ENCODE measurements around the gene MYCN.

Gene MYCN

GRCh38 chr2:15969214-15969613 lies 28.9 kb downstream of the MYCN start:
- no peak overlapping the region for H3K4me2 ChIP-seq (ENCODE audit: low read length)

DNA sequence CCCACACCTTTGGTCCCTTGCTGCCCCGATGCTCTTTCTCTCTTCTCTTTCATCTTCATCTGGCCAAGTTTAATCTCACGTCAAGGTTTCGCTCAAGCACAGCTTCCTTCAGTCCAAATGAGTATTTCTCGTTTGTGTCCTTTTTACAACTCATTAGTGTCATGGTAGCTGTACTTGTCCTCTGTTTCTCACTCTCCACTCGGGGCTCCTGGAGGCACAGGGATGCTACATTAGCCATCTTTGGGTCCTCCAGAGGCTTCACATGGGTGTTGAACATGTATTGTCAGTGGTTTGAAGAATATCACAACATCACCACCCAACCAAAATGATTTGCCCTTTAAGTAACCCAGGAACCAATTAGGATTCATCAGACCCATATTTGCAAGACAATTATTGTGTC lies 30.4 kb downstream of the MYCN start:
- Histone ChIP-seq H3K4me3 (ENCODE audit: low read length) (no peak overlapping the region), H3K4me1 (ENCODE audit: control insufficient read depth, insufficient read depth, low read length) (no peaks in the 10 kb centered on the region), H3K4me2 (ENCODE audit: low read length) (no peak overlapping the region), H3K9me3 (replicated peaks; ENCODE audit: low read length) (no peaks in the 10 kb centered on the region), H3K36me3 (ENCODE audit: insufficient read depth, low read length) (no peaks in the 10 kb centered on the region), H3K9ac (ENCODE audit: low read depth, low read length) (no peak overlapping the region), H3K27me3 (ENCODE audit: control insufficient read depth, insufficient read depth, low read length) (no peaks in the 10 kb centered on the region)

More at GRCh38 chr2:15969214-15969613, 28.9 kb downstream of the MYCN start:
- Histone ChIP-seq H3K4me1 (ENCODE audit: control insufficient read depth, insufficient read depth, low read length) (no peaks in the 10 kb centered on the region), H3K4me3 (ENCODE audit: low read length) (no peak overlapping the region), H3K9me3 (replicated peaks; ENCODE audit: low read length) (no peaks in the 10 kb centered on the region), H3K9ac (ENCODE audit: low read depth, low read length) (no peak overlapping the region), H3K36me3 (ENCODE audit: insufficient read depth, low read length) (no peaks in the 10 kb centered on the region), H3K27me3 (ENCODE audit: control insufficient read depth, insufficient read depth, low read length) (no peaks in the 10 kb centered on the region)

- Histone ChIP-seq H3K36me3 (ENCODE audit: insufficient read depth, low read length) (no peaks in the 10 kb centered on the region), H3K9me3 (replicated peaks; ENCODE audit: low read length) (no peaks in the 10 kb centered on the region), H3K4me1 (ENCODE audit: control insufficient read depth, insufficient read depth, low read length) (no peaks in the 10 kb centered on the region), H3K4me2 (ENCODE audit: low read length) (no peak overlapping the region), H3K9ac (ENCODE audit: low read depth, low read length) (no peak overlapping the region), H3K27me3 (ENCODE audit: control insufficient read depth, insufficient read depth, low read length) (no peaks in the 10 kb centered on the region), H3K4me3 (ENCODE audit: low read length) (no peak overlapping the region)
Observed at GRCh38 chr2:15971351-15971750, 31.0 kb downstream of the MYCN start.

DNA sequence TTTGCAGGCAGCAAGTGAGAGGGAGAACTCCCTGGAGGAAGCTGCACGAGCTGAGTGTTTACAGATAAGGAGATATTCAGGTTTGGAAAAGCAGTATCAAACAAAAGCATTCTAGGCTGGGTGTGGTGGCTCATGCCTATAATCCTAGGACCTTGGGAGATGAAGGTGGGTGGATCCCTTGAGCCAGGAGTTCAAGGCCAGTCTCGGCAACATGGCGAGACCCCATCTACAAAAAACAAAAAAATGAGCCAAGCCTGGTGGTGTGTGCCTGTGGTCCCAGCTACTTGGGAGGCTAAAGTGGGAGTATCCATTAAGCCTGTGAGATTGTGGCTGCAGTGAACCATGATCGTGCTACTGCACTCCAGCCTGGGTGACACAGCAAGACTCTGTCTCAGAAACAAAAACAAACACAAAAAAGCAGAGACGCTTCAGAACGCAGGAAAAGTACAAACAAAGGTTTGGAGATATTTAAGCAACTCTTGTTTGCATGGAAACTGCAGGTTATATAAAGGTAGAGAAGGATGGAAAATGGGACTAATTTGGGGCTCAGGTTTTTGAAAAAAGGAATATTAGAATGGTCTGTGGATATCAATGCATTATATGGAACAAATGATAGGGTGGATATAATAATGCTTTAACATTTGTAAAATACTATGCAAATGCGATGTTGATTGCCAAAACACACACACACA lies 31.6 kb downstream of the MYCN start:
- no peaks in the 10 kb centered on the region for H3K27me3 ChIP-seq (ENCODE audit: control insufficient read depth, insufficient read depth, low read length)
- no peaks in the 10 kb centered on the region for H3K4me1 ChIP-seq (ENCODE audit: control insufficient read depth, insufficient read depth, low read length)

DNA sequence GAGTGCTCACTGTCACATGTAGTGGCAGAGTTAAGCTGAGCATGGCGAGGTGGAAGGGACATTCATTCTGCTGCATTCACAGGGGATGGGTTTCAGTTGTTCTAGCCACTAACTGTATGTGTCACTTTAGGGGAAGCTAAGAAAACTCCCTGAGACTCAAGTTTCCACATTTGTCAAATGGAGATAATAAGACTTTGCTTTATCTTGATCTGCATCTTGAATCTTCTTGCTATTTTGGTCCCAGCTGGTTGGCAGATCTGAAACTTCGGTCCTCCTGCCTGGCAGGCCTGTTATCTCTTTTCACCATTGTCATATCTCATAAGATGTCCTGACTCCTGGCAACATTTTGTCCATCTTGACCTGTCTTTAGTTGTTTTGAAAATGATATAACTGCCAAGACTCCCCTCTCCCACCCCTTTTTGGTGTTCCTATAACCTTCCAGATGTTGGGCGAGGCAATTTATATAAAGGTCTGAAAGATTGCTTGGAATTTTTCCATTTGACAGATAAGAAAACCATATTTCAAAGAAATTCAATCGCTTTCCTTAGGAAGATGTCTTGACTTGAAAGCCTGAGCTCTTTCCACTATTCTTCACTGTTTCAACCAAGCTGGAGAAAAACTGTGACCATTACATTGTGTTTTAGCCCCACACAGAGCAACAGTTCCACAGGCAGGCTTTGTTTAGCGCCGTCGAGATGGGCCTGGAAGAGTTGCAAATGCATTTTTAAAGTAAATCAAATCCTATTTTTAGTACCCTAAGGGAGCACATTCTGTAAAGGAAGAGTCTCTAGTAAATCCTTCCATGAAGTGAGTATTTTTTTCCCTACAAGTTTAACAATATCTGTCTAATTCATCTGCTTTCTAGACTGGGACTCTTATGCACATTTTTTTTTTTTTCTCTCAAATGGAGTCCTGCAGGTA lies 33.4 kb downstream of the MYCN start:
- H3K9ac ChIP-seq (ENCODE audit: low read depth, low read length) = no peak overlapping the region
- no peaks in the 10 kb centered on the region for H3K4me1 ChIP-seq (ENCODE audit: control insufficient read depth, insufficient read depth, low read length)
- no peaks in the 10 kb centered on the region for H3K36me3 ChIP-seq (ENCODE audit: insufficient read depth, low read length)
- H3K4me2 ChIP-seq (ENCODE audit: low read length) = no peak overlapping the region
- no peaks in the 10 kb centered on the region for H3K9me3 ChIP-seq (replicated peaks; ENCODE audit: low read length)
- H3K27me3 ChIP-seq (ENCODE audit: control insufficient read depth, insufficient read depth, low read length) = no peaks in the 10 kb centered on the region
- no peak overlapping the region for H3K4me3 ChIP-seq (ENCODE audit: low read length)

More for the DNA sequence above, 31.6 kb downstream of the MYCN start:
- no peak overlapping the region for H3K4me3 ChIP-seq (ENCODE audit: low read length)
- no peaks in the 10 kb centered on the region for H3K9me3 ChIP-seq (replicated peaks; ENCODE audit: low read length)
- no peaks in the 10 kb centered on the region for H3K36me3 ChIP-seq (ENCODE audit: insufficient read depth, low read length)
- H3K9ac ChIP-seq (ENCODE audit: low read depth, low read length) = no peak overlapping the region
- no peak overlapping the region for H3K4me2 ChIP-seq (ENCODE audit: low read length)

- no peak overlapping the region for H3K4me3 ChIP-seq (ENCODE audit: low read length)
- no peaks in the 10 kb centered on the region for H3K4me1 ChIP-seq (ENCODE audit: control insufficient read depth, insufficient read depth, low read length)
- no peaks in the 10 kb centered on the region for H3K9me3 ChIP-seq (replicated peaks; ENCODE audit: low read length)
- H3K36me3 ChIP-seq (ENCODE audit: insufficient read depth, low read length) = no peaks in the 10 kb centered on the region
- H3K9ac ChIP-seq (ENCODE audit: low read depth, low read length) = no peak overlapping the region
- H3K27me3 ChIP-seq (ENCODE audit: control insufficient read depth, insufficient read depth, low read length) = no peaks in the 10 kb centered on the region
- H3K4me2 ChIP-seq (ENCODE audit: low read length) = no peak overlapping the region
Observed at GRCh38 chr2:15974565-15975260, 34.4 kb downstream of the MYCN start.

DNA sequence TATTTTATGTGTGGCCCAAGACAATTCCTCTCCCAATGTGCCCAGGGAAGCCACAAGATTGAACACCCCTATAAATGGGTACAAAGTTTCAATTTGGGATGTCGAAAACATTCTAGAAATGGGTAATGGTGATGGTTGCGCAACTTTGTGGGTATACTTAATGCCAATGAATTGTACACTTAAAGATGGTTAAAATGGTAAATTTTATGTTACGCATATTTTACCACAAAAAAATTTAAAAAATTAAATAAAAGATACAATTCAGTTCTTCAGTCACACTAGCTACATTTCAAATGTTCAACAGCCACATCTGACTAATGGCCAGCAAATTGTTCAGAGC lies 34.9 kb downstream of the MYCN start:
- no peaks in the 10 kb centered on the region for H3K4me1 ChIP-seq (ENCODE audit: control insufficient read depth, insufficient read depth, low read length)

DNA sequence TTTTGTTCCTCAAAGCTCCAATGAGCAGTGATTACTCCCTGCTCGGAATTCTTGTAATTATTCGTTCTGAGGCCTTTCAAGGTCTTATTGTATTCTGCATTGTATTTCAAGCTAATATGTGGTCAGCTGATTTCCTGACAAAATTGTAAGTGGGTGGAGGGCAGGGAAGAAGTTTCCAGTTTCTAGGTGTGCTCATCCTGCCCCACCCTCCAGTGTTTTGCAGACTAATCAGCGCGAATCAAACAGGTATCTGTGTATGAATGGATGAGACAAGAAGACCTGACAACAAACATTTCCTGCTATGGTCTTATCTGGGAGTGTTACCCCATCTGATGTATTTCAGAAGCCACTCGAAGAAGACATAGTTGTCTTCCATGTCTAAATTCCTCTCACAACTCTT lies 35.3 kb downstream of the MYCN start:
- H3K27me3 ChIP-seq (ENCODE audit: control insufficient read depth, insufficient read depth, low read length) = no peaks in the 10 kb centered on the region
- no peaks in the 10 kb centered on the region for H3K9me3 ChIP-seq (replicated peaks; ENCODE audit: low read length)
- no peaks in the 10 kb centered on the region for H3K4me1 ChIP-seq (ENCODE audit: control insufficient read depth, insufficient read depth, low read length)
- no peak overlapping the region for H3K9ac ChIP-seq (ENCODE audit: low read depth, low read length)
- no peak overlapping the region for H3K4me3 ChIP-seq (ENCODE audit: low read length)
- H3K36me3 ChIP-seq (ENCODE audit: insufficient read depth, low read length) = no peaks in the 10 kb centered on the region
- no peak overlapping the region for H3K4me2 ChIP-seq (ENCODE audit: low read length)

More for the DNA sequence above, 34.9 kb downstream of the MYCN start:
- Histone ChIP-seq H3K9ac (ENCODE audit: low read depth, low read length) (no peak overlapping the region), H3K27me3 (ENCODE audit: control insufficient read depth, insufficient read depth, low read length) (no peaks in the 10 kb centered on the region), H3K4me3 (ENCODE audit: low read length) (no peak overlapping the region), H3K4me2 (ENCODE audit: low read length) (no peak overlapping the region), H3K9me3 (replicated peaks; ENCODE audit: low read length) (no peaks in the 10 kb centered on the region), H3K36me3 (ENCODE audit: insufficient read depth, low read length) (no peaks in the 10 kb centered on the region)

GRCh38 chr2:15976354-15976753 lies 36.0 kb downstream of the MYCN start:
- no peaks in the 10 kb centered on the region for H3K27me3 ChIP-seq (ENCODE audit: control insufficient read depth, insufficient read depth, low read length)
- H3K4me2 ChIP-seq (ENCODE audit: low read length) = no peak overlapping the region
- no peaks in the 10 kb centered on the region for H3K4me1 ChIP-seq (ENCODE audit: control insufficient read depth, insufficient read depth, low read length)
- no peaks in the 10 kb centered on the region for H3K36me3 ChIP-seq (ENCODE audit: insufficient read depth, low read length)
- no peaks in the 10 kb centered on the region for H3K9me3 ChIP-seq (replicated peaks; ENCODE audit: low read length)
- no peak overlapping the region for H3K9ac ChIP-seq (ENCODE audit: low read depth, low read length)
- no peak overlapping the region for H3K4me3 ChIP-seq (ENCODE audit: low read length)

- Histone ChIP-seq H3K36me3 (ENCODE audit: insufficient read depth, low read length) (no peaks in the 10 kb centered on the region), H3K4me3 (ENCODE audit: low read length) (no peak overlapping the region)
Observed at GRCh38 chr2:15979051-15979758, 38.9 kb downstream of the MYCN start.

More at GRCh38 chr2:15979051-15979758, 38.9 kb downstream of the MYCN start:
- Histone ChIP-seq H3K9ac (ENCODE audit: low read depth, low read length) (no peak overlapping the region), H3K4me1 (ENCODE audit: control insufficient read depth, insufficient read depth, low read length) (no peaks in the 10 kb centered on the region), H3K27me3 (ENCODE audit: control insufficient read depth, insufficient read depth, low read length) (no peaks in the 10 kb centered on the region), H3K4me2 (ENCODE audit: low read length) (no peak overlapping the region), H3K9me3 (replicated peaks; ENCODE audit: low read length) (no peaks in the 10 kb centered on the region)
